AG04449 (cell line): ENCODE measurements around the gene LRP1-AS.
A peak's percentile ranks its signal among the peaks of the same experiment; 100 is the strongest.

Experiments used
- CTCF ChIA-PET: fragments of 350-600 bp; formaldehyde crosslinking; extraction: SDS; loops from one replicate; lab custom pipeline; 2021; ENCODE audit warnings: antibody characterized with exemption; lab: Yijun Ruan, JAX
- POLR2A ChIA-PET: fragments of 400-600, 350-600 bp; formaldehyde crosslinking; extraction: SDS; loops from one replicate; lab custom pipeline; 2020; ENCODE audit warnings: antibody characterized with exemption, inconsistent platforms; lab: Yijun Ruan, JAX
- DNase-seq: peaks from one replicate; pipeline ENCODE4 v3.0.0-alpha.2; 2010; ENCODE audit warnings: low read depth, low spot score
- H3K4me3 ChIP-seq: 2 replicates; pipeline ENCODE4 v1.5.1; 2011; ENCODE audit warnings: low read depth, mild to moderate bottlenecking, control low read depth, low read length
- CTCF ChIP-seq: IDR thresholded peaks from one replicate; pipeline ENCODE4 v1.5.1; 2011; ENCODE audit warnings: mild to moderate bottlenecking, moderate library complexity, low read length, control low read depth, inconsistent platforms; ENCODE audit not compliant: insufficient read depth; ENCODE audit errors: missing control alignments

The LRP1-AS gene

GRCh38 chr12:57127726-57128518, 19.5 kb downstream of the LRP1-AS start, which contains the start of gene LRP1:
Gene LRP1, plus strand, starts transcription at chr12:57128483. Its CDS starts 482 bp downstream, at chr12:57128965.
- DNase-seq, result no peak
- ChIA-PET CTCF (interaction anchor here (0.7 to 24.7 kb wide), 13 partner anchors 11 to 115 kb away, joined by 3 to 874 read pairs (median 7); partner anchors contain the start of genes LRP1-AS, SHMT2 and STAT6), POLR2A (interaction anchor here (0.6 to 2.3 kb wide), 21 partner anchors 9 to 113 kb away, joined by 3 to 23 read pairs (median 4); partner anchors contain the start of genes LRP1-AS, NAB2, NEMP1 and SHMT2)
- H3K4me3 ChIP-seq, result peak within 1 kb of the TSS; percentile 87
- no peak for TF ChIP-seq CTCF

- ChIA-PET POLR2A (interaction anchor here (0.6 to 2.3 kb wide), 18 partner anchors 9 to 112 kb away, joined by 3 to 23 read pairs (median 4); partner anchors contain the start of genes LRP1-AS, NAB2 and STAT6), CTCF (interaction anchor here (1.0 to 24.7 kb wide), 10 partner anchors 11 to 115 kb away, joined by 3 to 874 read pairs (median 40); partner anchors contain the start of genes LRP1-AS, SHMT2 and STAT6)
- peak overlapping the region; percentile 87 for H3K4me3 ChIP-seq
- TF ChIP-seq CTCF, result no peak
- DNase-seq, result no peak
Observed at GRCh38 chr12:57127101-57127725, 20.2 kb downstream of the LRP1-AS start.

- H3K4me3 ChIP-seq, result no peak overlapping the region
- no peak for TF ChIP-seq CTCF
- CTCF ChIA-PET, result interaction anchor here (2.9 to 24.7 kb wide), 8 partner anchors 10 to 116 kb away, joined by 12 to 874 read pairs (median 70); partner anchors contain the start of genes LRP1-AS, SHMT2 and STAT6
- DNase-seq, result no peak
- POLR2A ChIA-PET, result interaction anchor here (2.3 kb wide), 1 partner anchor 15 kb away, joined by 23 read pairs; the partner anchor contains the start of gene STAT6
Observed at GRCh38 chr12:57126561-57126960, 20.9 kb downstream of the LRP1-AS start.

- no peak for TF ChIP-seq CTCF
- ChIA-PET CTCF (interaction anchor here (0.7 to 24.7 kb wide), 13 partner anchors 9 to 117 kb away, joined by 3 to 874 read pairs (median 20); partner anchors contain the start of genes LRP1-AS, SHMT2 and STAT6), POLR2A (no interaction called here)
- DNase-seq, result no peak
- no peak overlapping the region for H3K4me3 ChIP-seq
Observed at GRCh38 chr12:57126061-57126460, 21.4 kb downstream of the LRP1-AS start.

GRCh38 chr12:57124261-57124877, 23.1 kb downstream of the LRP1-AS start:
- peak; percentile 88 for TF ChIP-seq CTCF
- ChIA-PET POLR2A (interaction anchor here (0.7 to 1.0 kb wide), 3 partner anchors 9 to 31 kb away, joined by 3 to 4 read pairs (median 3); no protein-coding TSS in a partner anchor), CTCF (interaction anchor here (0.7 to 24.7 kb wide), 42 partner anchors 7 to 454 kb away, joined by 3 to 874 read pairs (median 7); partner anchors contain the start of genes LRP1-AS, NEMP1, SHMT2 and STAC3)
- no peak for DNase-seq
- no peak overlapping the region for H3K4me3 ChIP-seq
